GM13977 (cell line): ENCODE results near the gene SLC41A1.

Experiments used
- DNase-seq: peaks from one replicate; pipeline ENCODE4 v3.0.0; 2012; ENCODE audit warnings: low spot score
- CTCF ChIP-seq: IDR thresholded peaks from 2 replicates; pipeline ENCODE4 v1.5.1; 2012; ENCODE audit warnings: mild to moderate bottlenecking, control low read depth; ENCODE audit not compliant: insufficient read depth; ENCODE audit errors: extremely low read depth, missing control alignments
- in situ Hi-C: fragments of 300-500 bp; cut with MboI; formaldehyde crosslinking; loops from one replicate; pipeline ENCODE4 v1.12.0; 2022; ENCODE audit warnings: low sequenced_read_pairs, low pct_unique_long_range_greater_than_20kb, mixed read lengths, inconsistent platforms; ENCODE audit not compliant: unreplicated experiment

SLC41A1 gene

GRCh38 chr1:205809942-205810345, 3.1 kb downstream of the SLC41A1 start:
- no peak for DNase-seq
- in situ Hi-C loops, result no loop called here
- TF ChIP-seq CTCF, result no peak

GRCh38 chr1:205809469-205809868, 3.5 kb downstream of the SLC41A1 start:
- TF ChIP-seq CTCF, result no peak
- no peak for DNase-seq
- in situ Hi-C loops, result no loop called here

GRCh38 chr1:205805082-205805711, 7.8 kb downstream of the SLC41A1 start:
- no peak for TF ChIP-seq CTCF
- DNase-seq, result no peak
- in situ Hi-C loops, result no loop called here

- no peak for DNase-seq
- in situ Hi-C loops, result no loop called here
- no peak for TF ChIP-seq CTCF
Measured at GRCh38 chr1:205804605-205805004, 8.4 kb downstream of the SLC41A1 start.

GRCh38 chr1:205803986-205804385, 9.0 kb downstream of the SLC41A1 start:
- no peak for DNase-seq
- in situ Hi-C loops, result no loop called here
- TF ChIP-seq CTCF, result no peak

- no peak for DNase-seq
- TF ChIP-seq CTCF, result no peak
- in situ Hi-C loops, result no loop called here
Measured at GRCh38 chr1:205802060-205802459, 10.9 kb downstream of the SLC41A1 start.
